OCI-LY1 (cell line): ENCODE results near the gene TMEM88.
A peak's percentile ranks its signal among the peaks of the same experiment; 100 is the strongest.

Experiments
- H2AFZ ChIP-seq: fragments of 200-600 bp; sonication (generic), shearing (Covaris generic); 2 replicates; pipeline ENCODE4 v1.6.0; 2014; ENCODE audit warnings: antibody characterized with exemption, mild to moderate bottlenecking, low read length
- H3F3A ChIP-seq: fragments of 200-600 bp; sonication (generic), shearing (Covaris generic); 2 replicates; pipeline ENCODE4 v1.6.0; 2014; ENCODE audit warnings: mild to moderate bottlenecking, antibody characterized with exemption, low read length, moderate library complexity; ENCODE audit not compliant: insufficient read depth
- H3K27ac ChIP-seq: fragments of 200-600 bp; sonication (generic); 2 replicates; pipeline ENCODE4 v1.5.1; 2014; ENCODE audit warnings: low read length, mixed run types, mild to moderate bottlenecking, low read depth; ENCODE audit not compliant: poor library complexity, severe bottlenecking
- H3K27me3 ChIP-seq: fragments of 200-600 bp; sonication (generic); 2 replicates; pipeline ENCODE4 v1.6.0; 2014; ENCODE audit warnings: antibody characterized with exemption, mild to moderate bottlenecking, low read length, moderate library complexity; ENCODE audit not compliant: insufficient read depth
- H3K36me3 ChIP-seq: fragments of 200-600 bp; sonication (generic); 2 replicates; pipeline ENCODE4 v1.6.1; 2014; ENCODE audit warnings: mild to moderate bottlenecking, antibody characterized with exemption, low read length, moderate library complexity, mixed read lengths; ENCODE audit not compliant: insufficient read depth
- H3K4me1 ChIP-seq: fragments of 200-600 bp; sonication (generic); 2 replicates; pipeline ENCODE4 v1.5.1; 2014; ENCODE audit warnings: mild to moderate bottlenecking, low read length, moderate library complexity; ENCODE audit not compliant: insufficient read depth, severe bottlenecking
- H3K4me2 ChIP-seq: fragments of 200-600 bp; sonication (generic), shearing (Covaris generic); 2 replicates; pipeline ENCODE4 v1.6.1; 2014; ENCODE audit warnings: low read length
- H3K4me3 ChIP-seq: fragments of 200-600 bp; sonication (generic); 2 replicates; pipeline ENCODE4 v1.5.1; 2014; ENCODE audit warnings: low read length, low read depth, mild to moderate bottlenecking, mixed read lengths; ENCODE audit not compliant: poor library complexity, severe bottlenecking
- H3K79me2 ChIP-seq: fragments of 200-600 bp; shearing (Covaris generic); 2 replicates; pipeline ENCODE4 v1.6.1; 2016; ENCODE audit warnings: mixed run types, low read length, mixed read lengths; ENCODE audit not compliant: insufficient read depth
- H3K9ac ChIP-seq: fragments of 200-600 bp; sonication (generic), shearing (Covaris generic); 2 replicates; pipeline ENCODE4 v1.6.1; 2014; ENCODE audit warnings: mild to moderate bottlenecking, low read length, mixed read lengths
- H3K9me2 ChIP-seq: fragments of 200-600 bp; sonication (generic), shearing (Covaris generic); 2 replicates; pipeline ENCODE4 v1.6.1; 2014; ENCODE audit warnings: low read depth, mild to moderate bottlenecking, low read length, mixed read lengths
- H3K9me3 ChIP-seq: fragments of 200-600 bp; shearing (Covaris generic); 2 replicates; pipeline ENCODE4 v1.6.1; 2014; ENCODE audit warnings: low read length, mixed read lengths
- H4K20me1 ChIP-seq: fragments of 200-600 bp; sonication (generic), shearing (Covaris generic); 2 replicates; pipeline ENCODE4 v1.6.0; 2016; ENCODE audit warnings: mild to moderate bottlenecking, low read length; ENCODE audit not compliant: insufficient read depth
- EZH2 ChIP-seq: fragments of 200-600 bp; sonication (generic), shearing (Covaris generic); IDR thresholded peaks from 2 replicates; pipeline ENCODE4 v1.8.0; 2017; ENCODE audit warnings: borderline replicate concordance, mixed run types, mild to moderate bottlenecking, antibody characterized with exemption, low read length, moderate library complexity, mixed read lengths
- TF ChIP-seq, protein P1 (sequence below): fragments of 200-600 bp; sonication (generic), shearing (Covaris generic); IDR thresholded peaks from 2 replicates; pipeline ENCODE4 v1.5.1; 2017; ENCODE audit warnings: mild to moderate bottlenecking, antibody characterized with exemption, low read length, moderate library complexity, mixed read lengths

TMEM88 gene

DNA sequence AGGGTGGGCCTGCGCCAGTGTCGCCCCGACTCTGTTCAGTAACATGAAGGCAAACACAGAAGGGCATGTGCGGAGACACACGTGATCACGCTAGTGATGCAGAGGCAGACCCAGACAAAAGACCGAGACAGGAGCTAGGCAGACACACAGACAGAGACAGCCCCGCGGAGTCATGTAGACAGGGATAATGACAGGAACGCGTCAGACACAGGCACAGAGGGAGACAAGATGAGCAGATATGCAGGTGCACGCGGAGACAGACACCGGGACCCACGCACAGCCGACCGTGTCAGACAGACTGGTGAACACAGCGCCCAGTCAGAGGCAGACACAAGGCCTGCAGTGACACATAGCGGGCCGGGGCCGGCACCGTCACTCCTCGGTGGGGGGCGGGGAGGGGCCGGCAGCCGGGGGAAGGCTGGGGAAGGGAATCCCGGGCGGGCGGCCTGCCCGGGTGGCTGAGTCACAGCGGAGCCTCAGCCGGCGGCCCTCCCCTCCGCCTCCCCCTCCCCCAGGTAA, 13.4 kb upstream of the TMEM88 start:
- H3K9me3 ChIP-seq = no peaks in the 10 kb centered on the region
- peak overlapping the region; percentile 97 for H3K9ac ChIP-seq
- no peak overlapping the region for H2AFZ ChIP-seq
- H3K4me1 ChIP-seq = peaks cover 58% of the 10 kb centered on the region
- H3K9me2 ChIP-seq = no peaks in the 10 kb centered on the region
- peak overlapping the region; percentile 97 for H3K27ac ChIP-seq
- H3K27me3 ChIP-seq = no peaks in the 10 kb centered on the region
- no peaks in the 10 kb centered on the region for H4K20me1 ChIP-seq
- TF ChIP-seq, protein P1, sequence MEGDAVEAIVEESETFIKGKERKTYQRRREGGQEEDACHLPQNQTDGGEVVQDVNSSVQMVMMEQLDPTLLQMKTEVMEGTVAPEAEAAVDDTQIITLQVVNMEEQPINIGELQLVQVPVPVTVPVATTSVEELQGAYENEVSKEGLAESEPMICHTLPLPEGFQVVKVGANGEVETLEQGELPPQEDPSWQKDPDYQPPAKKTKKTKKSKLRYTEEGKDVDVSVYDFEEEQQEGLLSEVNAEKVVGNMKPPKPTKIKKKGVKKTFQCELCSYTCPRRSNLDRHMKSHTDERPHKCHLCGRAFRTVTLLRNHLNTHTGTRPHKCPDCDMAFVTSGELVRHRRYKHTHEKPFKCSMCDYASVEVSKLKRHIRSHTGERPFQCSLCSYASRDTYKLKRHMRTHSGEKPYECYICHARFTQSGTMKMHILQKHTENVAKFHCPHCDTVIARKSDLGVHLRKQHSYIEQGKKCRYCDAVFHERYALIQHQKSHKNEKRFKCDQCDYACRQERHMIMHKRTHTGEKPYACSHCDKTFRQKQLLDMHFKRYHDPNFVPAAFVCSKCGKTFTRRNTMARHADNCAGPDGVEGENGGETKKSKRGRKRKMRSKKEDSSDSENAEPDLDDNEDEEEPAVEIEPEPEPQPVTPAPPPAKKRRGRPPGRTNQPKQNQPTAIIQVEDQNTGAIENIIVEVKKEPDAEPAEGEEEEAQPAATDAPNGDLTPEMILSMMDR = peak; percentile 32; the same call in 1 of the 2 replicates
- TF ChIP-seq EZH2 = no peak
- H3K36me3 ChIP-seq = peaks cover 10% of the 10 kb centered on the region; the same call in 1 of the 2 replicates
- no peaks in the 10 kb centered on the region for H3K79me2 ChIP-seq
- H3K4me2 ChIP-seq = peak overlapping the region; percentile 95
- peaks cover 10% of the 10 kb centered on the region; the same call in 1 of the 2 replicates for H3F3A ChIP-seq
- H3K4me3 ChIP-seq = peak overlapping the region; percentile 88

DNA sequence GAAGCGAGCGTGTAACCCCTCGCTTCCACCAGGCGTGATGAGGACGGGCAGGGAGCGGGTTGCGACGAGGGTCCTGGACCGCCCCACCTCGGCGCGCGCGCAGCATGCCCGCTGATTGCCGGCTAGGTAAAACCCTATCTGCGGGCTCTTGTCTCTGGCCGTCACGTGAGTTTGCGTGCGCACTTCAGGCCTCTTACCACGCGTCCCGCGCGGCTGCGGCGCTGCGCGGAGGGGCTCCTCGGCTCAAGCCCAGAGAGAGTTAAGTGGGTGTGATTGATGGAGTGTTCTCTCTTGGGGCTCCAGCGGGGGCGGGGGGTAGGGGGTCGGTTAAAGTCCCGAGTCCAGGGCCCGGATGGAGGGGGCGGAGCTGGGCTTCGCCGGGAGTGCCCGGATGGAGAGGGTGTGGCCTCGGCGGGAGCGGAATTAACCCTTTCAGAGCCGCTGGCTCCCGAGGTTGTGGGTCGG, 12.9 kb upstream of the TMEM88 start:
- H3K27me3 ChIP-seq = no peaks in the 10 kb centered on the region
- H2AFZ ChIP-seq = no peak overlapping the region
- no peaks in the 10 kb centered on the region for H3K79me2 ChIP-seq
- no peaks in the 10 kb centered on the region for H4K20me1 ChIP-seq
- no peaks in the 10 kb centered on the region for H3K9me3 ChIP-seq
- peak overlapping the region; percentile 95 for H3K4me2 ChIP-seq
- peak overlapping the region; percentile 97 for H3K27ac ChIP-seq
- no peaks in the 10 kb centered on the region for H3K9me2 ChIP-seq
- H3K4me3 ChIP-seq = peak overlapping the region; percentile 88
- H3F3A ChIP-seq = peaks cover 10% of the 10 kb centered on the region; the same call in 1 of the 2 replicates
- peaks cover 57% of the 10 kb centered on the region for H3K4me1 ChIP-seq
- TF ChIP-seq, protein P1 = no peak
- TF ChIP-seq EZH2 = no peak
- peaks cover 14% of the 10 kb centered on the region for H3K36me3 ChIP-seq
- peak overlapping the region; percentile 97 for H3K9ac ChIP-seq

DNA sequence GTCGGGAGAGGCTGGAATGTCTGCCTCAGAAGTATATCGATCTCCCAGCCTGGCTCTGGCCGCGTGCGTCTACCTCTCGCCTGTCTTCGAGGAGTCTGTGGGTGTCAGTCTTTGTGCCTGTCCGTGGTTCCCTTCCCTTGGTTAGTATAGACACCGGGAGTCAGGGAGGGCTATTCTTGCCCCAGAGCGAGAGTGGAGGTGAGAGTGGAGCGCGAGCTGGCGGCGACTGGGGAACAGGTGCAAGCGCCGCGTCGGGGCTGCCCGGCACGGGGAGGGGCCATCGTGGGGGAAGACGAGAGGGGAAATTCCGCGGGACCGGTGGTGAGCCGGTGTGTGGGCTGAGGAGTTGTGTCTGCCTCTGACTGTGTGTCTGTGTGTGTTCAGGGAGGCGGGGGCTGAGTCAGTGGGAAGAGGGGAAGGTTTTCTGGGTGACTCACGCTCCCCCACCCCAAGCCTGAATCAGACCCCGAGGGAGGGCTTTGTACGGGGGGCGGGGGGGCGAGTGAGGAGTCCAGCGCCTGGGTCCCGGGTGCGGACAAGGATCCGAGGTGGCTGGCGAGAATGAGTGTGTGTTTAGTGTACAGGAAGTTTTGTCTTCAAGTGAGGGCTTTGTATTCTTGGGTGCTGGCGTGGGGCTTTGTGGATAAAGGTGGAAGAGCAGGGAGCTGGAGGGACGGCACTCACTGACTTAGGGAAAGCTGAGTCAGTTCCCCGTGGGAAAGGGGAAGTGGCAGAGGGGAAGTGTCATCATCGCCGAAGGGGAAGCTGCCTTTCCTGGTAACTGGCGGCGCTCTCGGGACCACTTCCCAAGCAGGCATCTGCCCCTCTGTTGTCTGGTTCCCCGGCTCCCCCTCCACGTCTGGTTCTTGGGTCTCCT, 12.2 kb upstream of the TMEM88 start:
- Histone ChIP-seq H2AFZ (no peak overlapping the region), H3K9me3 (no peaks in the 10 kb centered on the region), H4K20me1 (no peaks in the 10 kb centered on the region), H3F3A (peaks cover 10% of the 10 kb centered on the region; the same call in 1 of the 2 replicates), H3K79me2 (no peaks in the 10 kb centered on the region), H3K9me2 (no peaks in the 10 kb centered on the region), H3K9ac (peak overlapping the region; percentile 97), H3K27ac (peak overlapping the region; percentile 97), H3K27me3 (no peaks in the 10 kb centered on the region), H3K4me2 (peak overlapping the region; percentile 95), H3K4me3 (peak overlapping the region; percentile 88), H3K36me3 (peaks cover 20% of the 10 kb centered on the region), H3K4me1 (peaks cover 50% of the 10 kb centered on the region)
- TF ChIP-seq, protein P1 = no peak
- no peak for TF ChIP-seq EZH2
